Heart left ventricle (tissue), 16 donors: ENCODE data around the gene TMEM145. TPM values are rescaled to one million over a fixed set of nuclear protein-coding genes. Genes with fewer than 3 reads are reported as not detected.

ENCODE experiments used
- ATAC-seq, 4 donors: fragments of 200-7000 bp; cut with Tn5 transposase; one replicate each; pipeline ENCODE4 v1.9.1; 2020 to 2022; ENCODE audit warnings: moderate library complexity in 4 of 4, mild to moderate bottlenecking in 3 of 4, moderate number of reproducible peaks in 1 of 4
- DNase-seq, 5 donors: peaks; one replicate each; pipeline ENCODE4 v3.0.0-alpha.2; 2020
- H3K27ac ChIP-seq, 12 donors: fragments of 200-600 bp; sonication (generic) in 4 of 12; one replicate each; pipeline versions ENCODE4 v1.5.0 to v1.8.0; 2016 to 2022; ENCODE audit warnings: mild to moderate bottlenecking in 2 of 12
- H3K27me3 ChIP-seq, 9 donors: fragments of 200-600 bp; sonication (generic) in 2 of 9; one replicate each; pipeline versions ENCODE4 v1.5.1 to v1.8.0; 2016 to 2022; ENCODE audit warnings: mild to moderate bottlenecking in 3 of 9
- H3K36me3 ChIP-seq, 9 donors: fragments of 200-600 bp; sonication (generic) in 2 of 9; one replicate each; pipeline versions ENCODE4 v1.5.0 to v1.8.0; 2018 to 2022; ENCODE audit warnings: mild to moderate bottlenecking in 2 of 9
- H3K4me1 ChIP-seq, 12 donors: fragments of 200-600 bp; sonication (generic) in 4 of 12; one replicate each; pipeline versions ENCODE4 v1.5.0 to v1.8.0; 2016 to 2022; ENCODE audit warnings: mild to moderate bottlenecking in 3 of 12
- H3K4me3 ChIP-seq, 12 donors: fragments of 200-600 bp; sonication (generic) in 4 of 12; one replicate each; pipeline versions ENCODE4 v1.5.0 to v1.8.0; 2017 to 2022; ENCODE audit warnings: mild to moderate bottlenecking in 9 of 12, moderate library complexity in 4 of 12
- H3K9me3 ChIP-seq, 12 donors: fragments of 200-600 bp; sonication (generic) in 4 of 12; one replicate each; pipeline versions ENCODE4 v1.5.0 to v1.8.0; 2016 to 2022; ENCODE audit warnings: mild to moderate bottlenecking in 1 of 12
- CTCF ChIP-seq, 12 donors: fragments of 200-600 bp; sonication (generic) in 4 of 12; IDR thresholded peaks; one replicate each; pipeline versions ENCODE4 v1.5.0 to v1.8.0; 2018 to 2022; ENCODE audit warnings: antibody characterized with exemption in 12 of 12, mild to moderate bottlenecking in 5 of 12
- POLR2A ChIP-seq, 2 donors: fragments of 450-650 bp; IDR thresholded peaks; one replicate each; pipeline ENCODE4 v1.6.1; 2017; ENCODE audit warnings: antibody characterized with exemption in 2 of 2, mild to moderate bottlenecking in 2 of 2, moderate library complexity in 2 of 2
- WGBS, 4 donors: extraction: QIAGEN DNeasy Blood & Tissue Kit in 2 of 4; methylation state at CpG; one replicate each; pipeline versions ENCODE4 v1.1.5 to v1.1.7; 2013 to 2018; 5-methylcytosine and 5-hydroxymethylcytosine counted together
- intact Hi-C, 10 donors: fragments of 100-400 bp; cut with DNase I; formaldehyde crosslinking; loops; one replicate each; pipeline versions ENCODE4 v1.11.1 to v1.14.2; 2022
- polyA plus RNA-seq, 2 donors: library from polyadenylated mRNA; stranded (reverse); fragments of 200-250 nt; gene quantifications; one replicate each; pipeline ENCODE4 v1.2.3, GENCODE V29; 2013
- total RNA-seq, 9 donors: library from RNA; depleted of rRNA in 2 of 9; stranded (reverse); fragments of >200 nt in 2 of 9; fragmentation: NEBNext Ultra II Directional in 3 of 9; extraction: Animal tissue kit (Norgen Biotek cat#: 25700) in 3 of 9; gene quantifications; one replicate each; pipeline versions ENCODE4 v1.1.0 to v1.2.4, GENCODE V29; 2016 to 2023
- donor health status: ischemic (EF 13 %, LVEDD 7.1; RV severe dilation, severe dysfunction).
- donor health status: healthy with polysubstance abuse.
- donor health status: DM: no; HTN: yes; CAD: no.
- donor health status: DM: no; HTN: no; CAD: no.
- donor health status: ischemic (EF 25% LVEDD 6.9; RV normal size, moderate dysfunction).
- donor health status: ischemic (EF 25% LVEDD 5.7; RV mildly dilated, moderate dysfunction).
- donor health status: healthy.
- donor health status: DM: yes; HTN: yes; CAD: no.
- donor health status: ischemic (EF 35%, LVEDD 5.7; RV mildly dilated, moderate dysfunction).
- donor health status: nonischemic (EF 11% LVEDD 7.7; RV severe dilation, severe dysfunction).
- donor health status: DM: yes; HTN: yes; CAD: no.
- donor health status: PGD.
- donor health status: ischemic (EF 29% LVEDD 5.4; RV normal size, mild dysfunction).
- donor health status: nonischemic (EF 23%, LVEDD 6.1; RV moderate dilation, normal function).

TMEM145 gene
- total and polyA plus RNA-seq, 11 donors = 0.11 to 0.27 (median 0.17) TPM; not detected in 7

- ATAC-seq (no peak), DNase-seq (no peak)
- no peaks in the 10 kb centered on the region for H3K9me3 ChIP-seq
- no peaks in the 10 kb centered on the region for H3K36me3 ChIP-seq
- 80 to 85% (median 83%) methylated on average over 5 of the region's 5 CpGs for WGBS, 4 donors
- intact Hi-C loops = loop anchor here in 3 of 10 donors (5.0 to 10.0 kb wide), 2 partner anchors 178 to 185 kb away; partner anchors contain the start of gene POU2F2 (in 2 of the 3)
- H3K27me3 ChIP-seq = peaks cover 0 to 33% (median 18%) of the 10 kb centered on the region in 9 donors
- H3K4me1 ChIP-seq = peaks cover 0 to 28% (median 5%) of the 10 kb centered on the region in 12 donors
- TF ChIP-seq CTCF (IDR thresholded peaks at IDR 0.05) = no peak
- TF ChIP-seq POLR2A (IDR thresholded peaks at IDR 0.05) = no peak
- no peak overlapping the region for H3K4me3 ChIP-seq
- no peak overlapping the region for H3K27ac ChIP-seq
Measured at GRCh38 chr19:42312370-42312769, 739 bp upstream of the TMEM145 start.

GRCh38 chr19:42313840-42314755 is 989 bp downstream of the TMEM145 start:
- intact Hi-C loops = loop anchor here in 3 of 10 donors (5.0 to 10.0 kb wide), 2 partner anchors 179 to 187 kb away; partner anchors contain the start of gene POU2F2 (in 2 of the 3)
- 28 to 36% (median 31%) methylated on average over 25 to 26 of the region's 26 CpGs for WGBS, 4 donors
- ATAC-seq (no peak), DNase-seq (no peak)
- Histone ChIP-seq H3K27ac (no peak overlapping the region), H3K4me1 (peaks cover 0 to 28% (median 5%) of the 10 kb centered on the region in 12 donors), H3K4me3 (peak overlapping the region in 7 of 12 donors; percentile 29 to 67 (median 58)), H3K9me3 (no peaks in the 10 kb centered on the region), H3K36me3 (no peaks in the 10 kb centered on the region), H3K27me3 (peaks cover 0 to 33% (median 18%) of the 10 kb centered on the region in 9 donors)
- TF ChIP-seq CTCF (IDR thresholded peaks at IDR 0.05) (no peak), POLR2A (IDR thresholded peaks at IDR 0.05) (no peak)

GRCh38 chr19:42315024-42315423 is 1.9 kb downstream of the TMEM145 start:
- H3K9me3 ChIP-seq = no peaks in the 10 kb centered on the region
- no peak overlapping the region for H3K27ac ChIP-seq
- WGBS, 4 donors = 66 to 76% (median 70%) methylated on average over 5 of the region's 5 CpGs
- peaks cover 0 to 28% (median 5%) of the 10 kb centered on the region in 12 donors for H3K4me1 ChIP-seq
- intact Hi-C loops = loop anchor here in 2 of 10 donors (10.0 kb wide), 1 partner anchor 180 kb away; the partner anchor contains the start of gene POU2F2 (in 2 of the 2)
- H3K27me3 ChIP-seq = peaks cover 0 to 33% (median 18%) of the 10 kb centered on the region in 9 donors
- H3K36me3 ChIP-seq = no peaks in the 10 kb centered on the region
- no peak for ATAC-seq
- DNase-seq = no peak
- H3K4me3 ChIP-seq = no peak overlapping the region
- no peak for TF ChIP-seq CTCF (IDR thresholded peaks at IDR 0.05)
- no peak for TF ChIP-seq POLR2A (IDR thresholded peaks at IDR 0.05)
